ENCODE data around the gene TEX47. TPM values are rescaled to one million over a fixed set of nuclear protein-coding genes. Genes with fewer than 3 reads are reported as not detected.

Gene TEX47
- total RNA-seq, 2 donors from 2014 or later = not detected

- ATAC-seq = no peak
Measured at GRCh38 chr7:88758381-88759229, 36.9 kb downstream of the TEX47 start.

DNA sequence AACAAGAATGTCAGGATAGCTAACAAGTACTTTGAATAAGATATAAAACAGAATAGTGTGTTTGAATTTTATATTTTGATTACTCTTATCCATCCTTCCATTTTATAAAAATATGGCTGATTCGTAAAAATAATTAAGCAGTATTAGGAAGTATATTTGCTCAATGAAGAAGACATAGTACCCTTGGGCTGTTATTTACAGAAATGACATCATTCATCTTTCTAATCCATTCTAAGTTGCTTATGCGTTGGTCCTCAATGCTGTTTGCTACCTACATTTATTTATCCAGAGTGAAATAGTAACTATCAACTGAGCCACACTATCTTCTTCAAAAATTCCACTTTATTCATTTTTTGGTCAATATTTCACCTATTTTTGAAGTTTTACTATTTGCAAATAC, 38.2 kb downstream of the TEX47 start:
- DNase-seq (no peak), ATAC-seq (no peak)
- intact Hi-C loops (cut with DNase I, micrococcal nuclease) = no loop called here

More at GRCh38 chr7:88758381-88759229, 36.9 kb downstream of the TEX47 start:
- intact Hi-C loops (cut with DNase I, micrococcal nuclease) = no loop called here
- peak in 1 of 2 donors; percentile 10 for DNase-seq

- no peak for DNase-seq
- no peak for ATAC-seq
- intact Hi-C loops (cut with DNase I, micrococcal nuclease) = no loop called here
Measured at GRCh38 chr7:88756802-88757201, 38.7 kb downstream of the TEX47 start.

DNA sequence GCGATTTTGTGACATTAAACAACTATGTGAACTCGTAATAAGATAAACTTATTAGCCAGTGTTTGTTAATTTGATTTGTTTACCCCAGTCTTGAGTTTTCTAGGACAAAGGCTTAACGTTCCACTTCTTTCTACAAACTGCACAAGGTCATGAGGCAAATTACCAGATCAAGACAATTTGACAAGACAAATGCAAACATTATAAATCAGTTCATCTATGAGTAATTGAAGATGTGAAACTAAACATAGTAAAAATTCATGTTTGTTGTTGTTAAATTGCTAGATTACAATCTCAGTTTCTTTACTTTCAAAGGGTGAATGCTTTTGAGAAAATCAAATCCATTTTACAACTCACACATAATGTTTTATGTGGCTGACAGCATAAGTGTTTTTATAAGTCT, 49.4 kb downstream of the TEX47 start:
- intact Hi-C loops (cut with DNase I, micrococcal nuclease) = no loop called here
- no peak for ATAC-seq
- no peak for DNase-seq

Other genes with a start within 250 kb of the TEX47 start
- not detected for gene ZNF804B, start 36.0 kb downstream of the TEX47 start, total RNA-seq